HG03457 (cell line): ENCODE data around the gene LHFPL6.

Source experiments
- ATAC-seq: cut with Tn5 transposase; IDR thresholded peaks from one replicate; pipeline ENCODE4 v1.9.1; 2021; ENCODE audit warnings: moderate number of reproducible peaks; ENCODE audit not compliant: unreplicated experiment

LHFPL6 gene

GRCh38 chr13:39417643-39418042, 185.3 kb downstream of the LHFPL6 start:
- ATAC-seq = no peak

- ATAC-seq = no peak
These were observed 185.9 kb downstream of the LHFPL6 start for GRCh38 chr13:39417131-39417530.

- no peak for ATAC-seq
These were observed 187.8 kb downstream of the LHFPL6 start for GRCh38 chr13:39415008-39415802.

GRCh38 chr13:39414339-39414738, 188.7 kb downstream of the LHFPL6 start:
- ATAC-seq = no peak

GRCh38 chr13:39411511-39411910, 191.5 kb downstream of the LHFPL6 start:
- no peak for ATAC-seq

GRCh38 chr13:39410964-39411363, 192.0 kb downstream of the LHFPL6 start:
- no peak for ATAC-seq

GRCh38 chr13:39410096-39410901, 192.7 kb downstream of the LHFPL6 start:
- ATAC-seq = no peak

GRCh38 chr13:39408512-39408911, 194.5 kb downstream of the LHFPL6 start:
- no peak for ATAC-seq

GRCh38 chr13:39407786-39408185, 195.2 kb downstream of the LHFPL6 start:
- ATAC-seq = no peak

GRCh38 chr13:39407138-39407537, 195.9 kb downstream of the LHFPL6 start:
- ATAC-seq = no peak

DNA sequence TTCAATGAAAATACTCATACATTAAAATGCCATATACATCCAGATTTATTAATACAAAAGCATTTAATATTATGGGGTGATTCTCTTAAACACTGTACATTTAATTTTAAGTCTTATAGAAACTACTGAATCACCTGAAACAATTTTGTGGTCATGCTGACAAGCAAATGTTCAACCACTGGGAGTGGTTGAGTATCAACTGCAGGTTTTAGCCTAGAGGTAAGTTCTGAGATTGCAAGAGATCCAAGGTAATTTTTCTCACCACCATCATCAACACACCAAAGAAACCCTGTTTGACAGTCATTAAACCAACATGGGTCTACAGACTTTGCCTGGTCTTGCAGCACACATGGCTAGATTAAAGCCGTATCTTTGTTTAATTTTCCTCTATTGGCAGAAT, 196.3 kb downstream of the LHFPL6 start:
- no peak for ATAC-seq

GRCh38 chr13:39405596-39406205, 197.3 kb downstream of the LHFPL6 start:
- ATAC-seq = no peak

GRCh38 chr13:39405107-39405506, 197.9 kb downstream of the LHFPL6 start:
- ATAC-seq = no peak

DNA sequence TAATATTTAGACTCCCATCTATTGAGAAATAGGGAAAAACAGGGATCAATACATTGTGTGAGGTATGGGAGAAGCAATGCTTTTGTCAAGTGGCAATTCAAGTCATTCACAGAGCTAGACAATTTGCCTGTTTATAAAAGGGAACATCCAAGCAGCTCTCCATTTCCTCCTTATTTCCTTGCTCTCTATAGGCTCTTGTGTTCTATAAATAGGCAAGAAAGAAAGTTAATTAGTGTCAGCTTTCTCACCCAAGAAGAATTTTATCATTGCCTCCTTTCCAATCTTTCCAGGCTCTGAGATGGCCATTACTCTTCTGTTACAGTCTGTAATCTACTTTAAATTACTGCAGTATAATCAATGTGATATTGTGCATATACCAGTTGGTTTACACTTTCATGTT, 199.9 kb downstream of the LHFPL6 start:
- ATAC-seq = no peak

DNA sequence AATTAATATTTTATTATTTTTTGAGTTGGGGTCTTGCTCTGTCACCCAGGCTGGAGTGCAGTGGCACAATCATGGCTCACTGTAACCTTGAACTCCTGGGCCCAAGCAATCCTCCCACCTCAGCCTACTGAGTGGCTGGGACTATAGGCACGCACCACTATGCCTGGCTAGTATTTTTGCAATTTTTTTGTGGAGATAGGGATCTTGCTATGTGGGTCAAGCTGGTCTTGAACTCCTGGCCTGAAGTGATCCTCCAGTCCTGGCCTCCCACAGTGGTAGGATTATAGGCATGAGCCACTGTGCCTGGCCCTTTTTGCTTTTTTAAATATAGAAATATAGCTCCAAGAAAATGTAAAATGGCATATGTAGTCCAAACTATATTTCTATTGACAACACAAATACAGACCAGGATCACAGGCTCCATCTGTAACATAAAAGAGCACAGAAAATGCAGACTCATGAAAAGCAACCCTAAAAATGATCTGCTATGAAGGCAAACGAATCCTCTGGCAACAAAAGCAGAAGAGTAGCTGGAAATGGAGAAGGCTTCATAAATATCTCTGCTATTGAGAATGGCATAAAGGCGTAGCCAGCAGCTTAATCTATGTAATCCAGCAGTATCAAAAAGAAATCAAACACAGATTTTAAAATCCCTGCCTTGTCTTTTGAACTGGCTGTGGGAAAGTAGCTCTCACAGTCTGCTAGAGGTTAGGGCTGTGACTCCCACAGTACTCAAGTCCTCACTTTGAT, 200.6 kb downstream of the LHFPL6 start:
- ATAC-seq = no peak

- ATAC-seq = no peak
These were observed 201.2 kb downstream of the LHFPL6 start for GRCh38 chr13:39401756-39402155.

DNA sequence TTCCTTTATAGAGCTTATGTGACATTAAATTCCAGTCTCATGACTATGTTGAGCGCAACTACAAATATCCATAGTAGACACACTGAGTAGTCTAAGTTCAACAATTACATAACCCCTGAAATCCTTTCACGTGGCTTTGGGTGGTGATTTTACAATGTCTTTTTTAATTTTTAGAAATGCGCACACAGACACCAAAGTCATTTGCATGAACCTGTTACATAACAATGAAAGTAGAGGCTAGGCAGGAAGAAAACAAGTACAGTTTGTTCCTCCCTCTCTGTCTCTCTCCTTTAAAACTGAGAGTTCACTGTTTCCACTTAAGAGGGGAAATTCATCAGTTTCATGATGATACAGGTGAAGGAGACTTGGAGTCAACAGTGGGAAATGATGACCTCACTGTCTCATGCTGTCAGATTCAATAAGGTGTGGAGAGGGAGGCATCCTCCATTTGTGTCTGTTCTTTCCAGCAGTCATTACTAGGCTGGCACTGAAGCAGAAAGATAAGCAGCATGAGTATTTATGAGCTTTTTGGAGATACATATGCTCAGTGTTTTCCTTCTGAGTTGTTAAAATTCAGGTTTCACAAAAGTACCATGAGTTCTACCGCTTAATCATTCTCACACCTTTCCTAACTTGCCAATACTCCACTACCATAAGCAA, 201.8 kb downstream of the LHFPL6 start:
- ATAC-seq = no peak

DNA sequence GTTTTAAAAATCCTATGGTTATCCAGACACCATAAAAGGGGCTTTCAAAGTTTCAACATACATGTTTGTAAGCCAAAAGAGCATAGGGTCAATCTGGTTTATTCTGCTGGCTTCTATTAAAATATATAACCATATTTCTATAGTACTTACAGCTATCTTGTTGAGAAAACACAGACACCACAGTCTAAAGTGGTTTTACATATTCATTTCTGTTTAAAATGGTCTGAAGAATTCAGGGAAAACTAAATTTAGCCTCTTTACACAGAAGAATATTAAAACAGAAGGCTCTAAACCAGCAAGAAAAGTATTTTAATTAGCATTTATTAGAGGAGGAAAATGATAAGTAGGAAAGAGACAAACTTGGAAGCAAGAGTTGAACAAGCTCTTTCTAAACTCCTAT, 203.9 kb downstream of the LHFPL6 start:
- no peak for ATAC-seq

GRCh38 chr13:39397896-39398265, 205.1 kb downstream of the LHFPL6 start:
- ATAC-seq = no peak

- no peak for ATAC-seq
These were observed 205.6 kb downstream of the LHFPL6 start for GRCh38 chr13:39397226-39397895.
